ENCODE results near the gene INPP5K. TPM values are rescaled to one million over a fixed set of nuclear protein-coding genes. Genes with fewer than 3 reads are reported as not detected.

INPP5K gene
- total and polyA plus RNA-seq, 10 of the 15 experiments (the other 5 are each of a cell fraction or from before 2014, with no cell fraction given) = 0.58 to 41.2 (median 23.3) TPM

GRCh38 chr17:1561420-1562175, 45.2 kb upstream of the INPP5K start:
- no TSS peak for BruUV-seq (replicated peaks)
- intact Hi-C loops (cut with micrococcal nuclease; ENCODE audit: unreplicated experiment) = loop anchor here (5.0 kb wide), 1 partner anchor 156 kb away; no protein-coding TSS in a partner anchor
- no peak for FAIRE-seq
- Histone ChIP-seq H3K4me1 (ENCODE audit: control insufficient read depth, insufficient read depth, low read length) (peaks cover 26% of the 10 kb centered on the region), H2AFZ (ENCODE audit: control insufficient read depth, low read depth, low read length) (no peak overlapping the region), H3K79me2 (ENCODE audit: control insufficient read depth, insufficient read depth, low read length) (peaks cover 45% of the 10 kb centered on the region), H3K27me3 (replicated peaks in 1 of 2; ENCODE audit: control insufficient read depth in 2 of 2, insufficient read depth in 2 of 2, low read length in 1 of 2) (no peaks in the 10 kb centered on the region), H3K27ac (ENCODE audit: control insufficient read depth, insufficient read depth) (peak overlapping the region; percentile 37; the same call in 1 of the 2 replicates), H3K4me2 (ENCODE audit: control insufficient read depth, insufficient read depth) (peak overlapping the region; percentile 96), H3K36me3 (ENCODE audit: control insufficient read depth in 2 of 2, insufficient read depth in 2 of 2, low read length in 1 of 2) (peaks cover 0 to 6% of the 10 kb centered on the region in 2 experiments; a peak in 2 of 4 replicates), H3K9ac (ENCODE audit: control insufficient read depth, insufficient read depth, low read length) (peak overlapping the region; percentile 79), H3K9me3 (replicated peaks; ENCODE audit: control insufficient read depth, insufficient read depth, low read length) (no peaks in the 10 kb centered on the region), H3K4me3 (peak overlapping the region; percentile 86), H4K20me1 (ENCODE audit: control insufficient read depth, insufficient read depth) (peaks cover 6% of the 10 kb centered on the region; the same call in 1 of the 2 replicates)
- WGBS (ENCODE audit: insufficient coverage, insufficient replicate concordance, low lambda C conversion rate, missing lambda C conversion rate) = 2% methylated on average over 47 of the region's 47 CpGs
- CTCF ChIA-PET = interaction anchor here (0.6 to 1.6 kb wide), 7 partner anchors 12 to 196 kb away, joined by 3 to 8 read pairs (median 5); partner anchors contain the start of gene INPP5K
- in situ Hi-C loops (cut with MboI) = no loop called here
- POLR2A ChIA-PET = interaction anchor here (0.8 to 1.3 kb wide), 3 partner anchors 45 to 185 kb away, joined by 3 to 5 read pairs (median 3); partner anchors contain the start of gene INPP5K
- TF ChIP-seq RAD21 (IDR thresholded peaks at IDR 0.05; ENCODE audit: insufficient read depth, low read depth, low read length) (0 out of 2 replicates have a peak, but pooled peaks have one; percentile 15), BACH1 (IDR thresholded peaks at IDR 0.05; ENCODE audit: borderline replicate concordance) (peak; percentile 30; the same call in 1 of the 2 replicates), HDAC6 (IDR thresholded peaks at IDR 0.05; ENCODE audit: unreplicated experiment) (no peak), HDGF (IDR thresholded peaks at IDR 0.05) (peak; percentile 63; the same call in 1 of the 2 replicates), CTCF (IDR thresholded peaks at IDR 0.05 in 2 of 3, conservative IDR thresholded peaks at IDR 0.05 in 1 of 3; ENCODE audit: control insufficient read depth in 2 of 3, extremely low read depth in 1 of 3, insufficient read depth in 1 of 3, low read depth in 3 of 3, low read length in 3 of 3) (peak; percentile 30 to 41 (median 41); a peak in 4 of 6 replicates), NR2F1 (conservative IDR thresholded peaks at IDR 0.05) (peak; percentile 13; the same call in 1 of the 2 replicates), IRF4 (IDR thresholded peaks at IDR 0.05; ENCODE audit: low read depth, low read length) (no peak), TAF1 (IDR thresholded peaks at IDR 0.05; ENCODE audit: borderline replicate concordance, low read depth, low read length) (no peak), CEBPB (IDR thresholded peaks at IDR 0.05; ENCODE audit: borderline replicate concordance in 1 of 2, low read depth in 2 of 2, low read length in 2 of 2) (no peak), ZNF592 (IDR thresholded peaks at IDR 0.05) (no peak), TCF7 (IDR thresholded peaks at IDR 0.05; ENCODE audit: borderline replicate concordance) (no peak), POLR2A (IDR thresholded peaks at IDR 0.05; ENCODE audit: low read depth, low read length) (peak; percentile 62), SIN3A (IDR thresholded peaks at IDR 0.05; ENCODE audit: low read depth, low read length) (no peak), GATAD2B (conservative IDR thresholded peaks at IDR 0.05; ENCODE audit: low read depth) (peak; percentile 37)
- RAD21 ChIA-PET (ENCODE audit: unreplicated experiment) = interaction anchor here (0.8 kb wide), 2 partner anchors 45 to 69 kb away, joined by 3 to 4 read pairs; partner anchors contain the start of gene INPP5K
- SMC1A ChIA-PET (ENCODE audit: uncharacterized antibody, unreplicated experiment) = interaction anchor here (1.1 to 1.8 kb wide), 2 partner anchors 46 to 69 kb away, joined by 4 to 7 read pairs; no protein-coding TSS in a partner anchor
- ATAC-seq = peak; percentile 63
- no peak for DNase-seq (ENCODE audit: low read depth, low spot score)
